ENCODE measurements around the gene FHIT. TPM values are rescaled to one million over a fixed set of nuclear protein-coding genes. Genes with fewer than 3 reads are reported as not detected.

FHIT gene
- total and polyA plus RNA-seq, 7 donors, result 0.98 to 10.4 (median 4.0) TPM

- no peak for ATAC-seq
- 79 to 97% (median 90%) methylated on average over 1 of the region's 1 CpG for WGBS, 3 donors
- intact Hi-C loops (cut with DNase I), result no loop called here
Measured at GRCh38 chr3:61237858-61238257, 13.4 kb downstream of the FHIT start.

GRCh38 chr3:61236556-61236955 lies 14.7 kb downstream of the FHIT start:
- Histone ChIP-seq H3K4me3 (no peak overlapping the region), H3K4me1 (peaks cover 6% of the 10 kb centered on the region), H3K36me3 (ENCODE audit: insufficient read depth in 1 of 2, low read depth in 1 of 2) (no peaks in the 10 kb centered on the region), H3K9me3 (no peaks in the 10 kb centered on the region), H3K27ac (no peak overlapping the region), H3K27me3 (ENCODE audit: insufficient read depth in 3 of 3, low read length in 2 of 3) (no peaks in the 10 kb centered on the region)
- ATAC-seq (no peak), DNase-seq (no peak)
- intact Hi-C loops (cut with DNase I), result no loop called here
- no peak for TF ChIP-seq CTCF (IDR thresholded peaks at IDR 0.05)

More at GRCh38 chr3:61237858-61238257, 13.4 kb downstream of the FHIT start:
- H3K4me1 ChIP-seq, result peaks cover 6% of the 10 kb centered on the region
- H3K27ac ChIP-seq, result no peak overlapping the region
- no peaks in the 10 kb centered on the region for H3K9me3 ChIP-seq
- H3K4me3 ChIP-seq, result no peak overlapping the region
- H3K36me3 ChIP-seq (ENCODE audit: insufficient read depth in 1 of 2, low read depth in 1 of 2), result no peaks in the 10 kb centered on the region
- TF ChIP-seq CTCF (IDR thresholded peaks at IDR 0.05), result no peak
- H3K27me3 ChIP-seq (ENCODE audit: insufficient read depth in 3 of 3, low read length in 2 of 3), result no peaks in the 10 kb centered on the region
- no peak for DNase-seq

DNA sequence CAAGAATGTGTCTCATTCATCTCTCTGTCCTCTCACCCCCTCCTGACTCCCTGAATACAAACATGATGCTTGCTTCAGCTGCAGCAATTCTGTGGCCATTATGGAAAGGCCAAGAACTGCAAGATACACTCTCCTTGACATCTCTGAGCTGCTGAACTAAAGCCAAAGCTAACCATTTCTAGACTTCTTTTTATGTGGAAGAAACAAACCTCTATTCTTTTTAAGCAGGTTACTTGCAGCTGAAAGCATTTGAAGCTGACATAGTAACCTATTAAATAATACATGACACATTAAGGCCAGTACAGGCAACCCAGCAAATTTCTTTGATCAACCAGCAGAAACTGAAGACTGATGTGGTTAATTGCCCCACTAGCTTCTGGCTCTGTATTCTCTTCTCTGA lies 17.5 kb downstream of the FHIT start:
- Histone ChIP-seq H3K4me1 (no peaks in the 10 kb centered on the region), H3K9me3 (no peaks in the 10 kb centered on the region), H3K4me3 (no peak overlapping the region), H3K27me3 (ENCODE audit: insufficient read depth in 3 of 3, low read length in 2 of 3) (no peaks in the 10 kb centered on the region), H3K36me3 (ENCODE audit: insufficient read depth in 1 of 2, low read depth in 1 of 2) (no peaks in the 10 kb centered on the region), H3K27ac (no peak overlapping the region)
- DNase-seq (no peak), ATAC-seq (no peak)
- no peak for TF ChIP-seq CTCF (IDR thresholded peaks at IDR 0.05)
- intact Hi-C loops (cut with DNase I), result no loop called here

- Histone ChIP-seq H3K4me3 (no peak overlapping the region), H3K9me3 (no peaks in the 10 kb centered on the region), H3K27ac (no peak overlapping the region), H3K4me1 (no peaks in the 10 kb centered on the region), H3K36me3 (ENCODE audit: insufficient read depth in 1 of 2, low read depth in 1 of 2) (no peaks in the 10 kb centered on the region), H3K27me3 (ENCODE audit: insufficient read depth in 3 of 3, low read length in 2 of 3) (no peaks in the 10 kb centered on the region)
- no peak for TF ChIP-seq CTCF (IDR thresholded peaks at IDR 0.05)
- intact Hi-C loops (cut with DNase I), result no loop called here
- DNase-seq (no peak), ATAC-seq (no peak)
Measured at GRCh38 chr3:61231693-61232092, 19.6 kb downstream of the FHIT start.

GRCh38 chr3:61227799-61228198 lies 23.5 kb downstream of the FHIT start:
- H3K27me3 ChIP-seq (ENCODE audit: insufficient read depth in 3 of 3, low read length in 2 of 3), result no peaks in the 10 kb centered on the region
- no peak overlapping the region for H3K4me3 ChIP-seq
- ATAC-seq, result no peak
- H3K4me1 ChIP-seq, result no peaks in the 10 kb centered on the region
- no peaks in the 10 kb centered on the region for H3K36me3 ChIP-seq (ENCODE audit: insufficient read depth in 1 of 2, low read depth in 1 of 2)
- no peak overlapping the region for H3K27ac ChIP-seq
- no peaks in the 10 kb centered on the region for H3K9me3 ChIP-seq
- WGBS, 3 donors, result 78 to 87% (median 81%) methylated on average over 2 of the region's 2 CpGs
- intact Hi-C loops (cut with DNase I), result no loop called here
- no peak for DNase-seq
- TF ChIP-seq CTCF (IDR thresholded peaks at IDR 0.05), result no peak

Data from psoas muscle (tissue), 8 donors.